PC-3 (cell line): ENCODE results near the gene CNTFR.

ENCODE experiments used
- EZH2 ChIP-seq: fragments of 300-600 bp; sonication (generic); IDR thresholded peaks from one replicate; pipeline ENCODE4 v1.6.1; 2017; ENCODE audit warnings: antibody characterized with exemption, mild to moderate bottlenecking, low read length; ENCODE audit not compliant: unreplicated experiment
- EZH2phosphoT487 ChIP-seq: fragments of 300-600 bp; sonication (generic); IDR thresholded peaks from 2 replicates; pipeline ENCODE4 v1.6.1; 2018; ENCODE audit warnings: mild to moderate bottlenecking, antibody characterized with exemption, low read length, borderline replicate concordance
- TF ChIP-seq, protein P1 (sequence below): fragments of 300-600 bp; sonication (generic); conservative IDR thresholded peaks from 2 replicates; pipeline ENCODE4 v1.5.1; 2017; ENCODE audit warnings: antibody characterized with exemption, low read depth, mild to moderate bottlenecking, low read length

DNA sequence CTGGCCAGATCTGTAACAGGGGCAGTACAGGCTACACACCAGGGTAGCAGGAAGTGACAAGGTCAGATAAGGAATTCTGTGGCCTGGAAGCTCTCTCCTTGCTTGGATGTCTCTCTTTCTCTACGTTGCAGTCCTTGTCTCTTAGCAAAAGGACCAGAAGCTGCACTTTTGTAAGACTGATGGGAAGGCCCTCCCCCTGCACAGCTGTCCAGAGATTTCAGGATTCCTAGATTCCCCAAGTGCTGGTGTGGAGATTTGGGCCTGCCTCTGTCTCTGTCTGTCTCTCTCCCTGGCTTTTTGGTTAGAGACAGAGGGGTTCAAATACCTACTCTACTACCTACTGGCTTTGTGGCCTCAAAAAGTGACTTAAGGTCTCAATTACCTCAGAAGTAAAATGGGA lies 10.0 kb upstream of the CNTFR start:
- TF ChIP-seq, protein P1, sequence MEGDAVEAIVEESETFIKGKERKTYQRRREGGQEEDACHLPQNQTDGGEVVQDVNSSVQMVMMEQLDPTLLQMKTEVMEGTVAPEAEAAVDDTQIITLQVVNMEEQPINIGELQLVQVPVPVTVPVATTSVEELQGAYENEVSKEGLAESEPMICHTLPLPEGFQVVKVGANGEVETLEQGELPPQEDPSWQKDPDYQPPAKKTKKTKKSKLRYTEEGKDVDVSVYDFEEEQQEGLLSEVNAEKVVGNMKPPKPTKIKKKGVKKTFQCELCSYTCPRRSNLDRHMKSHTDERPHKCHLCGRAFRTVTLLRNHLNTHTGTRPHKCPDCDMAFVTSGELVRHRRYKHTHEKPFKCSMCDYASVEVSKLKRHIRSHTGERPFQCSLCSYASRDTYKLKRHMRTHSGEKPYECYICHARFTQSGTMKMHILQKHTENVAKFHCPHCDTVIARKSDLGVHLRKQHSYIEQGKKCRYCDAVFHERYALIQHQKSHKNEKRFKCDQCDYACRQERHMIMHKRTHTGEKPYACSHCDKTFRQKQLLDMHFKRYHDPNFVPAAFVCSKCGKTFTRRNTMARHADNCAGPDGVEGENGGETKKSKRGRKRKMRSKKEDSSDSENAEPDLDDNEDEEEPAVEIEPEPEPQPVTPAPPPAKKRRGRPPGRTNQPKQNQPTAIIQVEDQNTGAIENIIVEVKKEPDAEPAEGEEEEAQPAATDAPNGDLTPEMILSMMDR: no peak
- TF ChIP-seq EZH2phosphoT487 (no peak), EZH2 (no peak)
